Activated naive CD4-positive, alpha-beta T cell treated with anti-CD3 and anti-CD28 coated beads, Interleukin-2, amount 10 ng/mL, durations not matched to agents 7 days and 5 days (primary cell): Measurements from ENCODE around the gene CACNA2D1.

Source experiments
- CTCF ChIA-PET: fragments of 350-600 bp; sonication (Branson Sonifier 250); formaldehyde crosslinking; loops from one replicate; lab custom pipeline; 2021; ENCODE audit warnings: antibody characterized with exemption; lab: Charles Lee
- DNase-seq: peaks from one replicate; pipeline ENCODE4 v3.0.0-alpha.2; 2020
- H3K27ac Mint-ChIP-seq: one replicate; pipeline ENCODE4 v1.8.0; 2021; ENCODE audit warnings: mild to moderate bottlenecking, moderate library complexity, mixed read lengths
- H3K27me3 Mint-ChIP-seq: one replicate; pipeline ENCODE4 v1.8.0; 2021; ENCODE audit warnings: mild to moderate bottlenecking, mixed read lengths
- H3K36me3 Mint-ChIP-seq: one replicate; pipeline ENCODE4 v1.8.0; 2021; ENCODE audit warnings: mixed read lengths
- H3K4me1 Mint-ChIP-seq: one replicate; pipeline ENCODE4 v1.8.0; 2021; ENCODE audit warnings: mixed read lengths
- H3K4me3 Mint-ChIP-seq: one replicate; pipeline ENCODE4 v1.8.0; 2021; ENCODE audit warnings: mild to moderate bottlenecking, moderate library complexity, mixed read lengths
- H3K9me3 Mint-ChIP-seq: one replicate; pipeline ENCODE4 v1.8.0; 2021; ENCODE audit warnings: mixed read lengths

The CACNA2D1 gene

DNA sequence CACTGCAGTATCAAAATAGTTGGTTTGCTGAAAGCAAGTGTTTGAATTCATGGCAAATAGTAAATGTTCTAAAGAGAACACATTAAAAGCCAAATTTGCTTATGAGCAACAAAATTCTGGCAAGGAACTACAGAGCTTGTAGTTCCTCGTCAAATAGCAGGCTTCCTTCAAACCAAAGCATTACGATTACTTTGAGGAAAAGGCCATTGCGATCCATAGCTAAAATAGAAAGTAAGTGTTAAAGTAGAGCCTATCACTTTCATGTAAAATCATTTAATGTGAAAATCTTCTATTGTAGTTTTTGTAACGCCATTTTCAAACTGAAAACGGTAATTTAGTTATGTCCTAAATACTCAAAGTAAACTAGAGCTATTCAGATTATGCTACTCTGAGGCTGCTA, 20.1 kb downstream of the CACNA2D1 start:
- Mint-ChIP-seq H3K27ac (no peak overlapping the region), H3K4me1 (no peaks in the 10 kb centered on the region), H3K36me3 (no peaks in the 10 kb centered on the region), H3K9me3 (peaks cover 2% of the 10 kb centered on the region), H3K4me3 (no peak overlapping the region), H3K27me3 (no peaks in the 10 kb centered on the region)
- CTCF ChIA-PET = interaction anchor here (0.6 kb wide), 1 partner anchor 182 kb away, joined by 3 read pairs; no protein-coding TSS in a partner anchor
- no peak for DNase-seq

DNA sequence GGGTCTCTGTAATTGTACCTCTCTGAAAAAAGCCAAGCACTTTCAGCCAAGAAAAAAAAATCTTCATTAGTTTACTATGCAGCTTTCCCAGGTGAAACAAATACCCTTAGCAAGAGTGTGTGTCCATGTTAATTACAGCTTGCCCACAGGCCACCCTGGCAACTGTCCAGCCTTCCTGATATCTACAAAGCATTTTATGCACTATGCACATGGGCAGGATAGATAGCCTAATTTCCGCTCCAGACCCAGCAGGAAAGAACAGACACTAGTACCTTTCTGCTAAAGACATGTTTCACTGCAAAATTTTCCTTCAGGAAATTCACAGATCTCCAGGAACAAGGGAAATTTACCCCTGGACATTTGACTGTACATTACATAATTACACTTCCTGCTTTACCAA, 24.4 kb downstream of the CACNA2D1 start:
- Mint-ChIP-seq H3K9me3 (peaks cover 5% of the 10 kb centered on the region), H3K4me1 (no peaks in the 10 kb centered on the region), H3K27ac (no peak overlapping the region), H3K4me3 (no peak overlapping the region), H3K27me3 (no peaks in the 10 kb centered on the region), H3K36me3 (no peaks in the 10 kb centered on the region)
- CTCF ChIA-PET = interaction anchor here (0.7 kb wide), 1 partner anchor 392 kb away, joined by 3 read pairs; no protein-coding TSS in a partner anchor
- no peak for DNase-seq

DNA sequence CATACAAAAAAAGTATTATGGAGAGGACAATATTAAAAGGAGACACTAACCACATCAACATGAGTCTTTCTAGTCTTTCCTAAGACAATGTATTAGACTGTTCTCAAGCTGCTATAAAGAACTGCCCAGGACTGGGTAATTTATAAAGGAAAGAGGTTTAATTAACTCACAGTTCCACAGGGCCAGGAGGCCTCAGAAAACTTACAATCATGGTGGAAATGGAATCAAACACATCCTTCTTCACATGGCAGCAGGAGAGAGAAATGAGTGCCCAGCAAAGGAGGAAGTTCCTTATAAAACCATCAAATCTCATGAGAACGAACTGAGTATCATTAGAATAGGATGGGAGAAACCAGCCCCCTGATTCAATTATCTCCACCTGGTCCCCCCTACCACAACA, 25.7 kb downstream of the CACNA2D1 start:
- Mint-ChIP-seq H3K4me1 (no peaks in the 10 kb centered on the region), H3K27ac (no peak overlapping the region)

DNA sequence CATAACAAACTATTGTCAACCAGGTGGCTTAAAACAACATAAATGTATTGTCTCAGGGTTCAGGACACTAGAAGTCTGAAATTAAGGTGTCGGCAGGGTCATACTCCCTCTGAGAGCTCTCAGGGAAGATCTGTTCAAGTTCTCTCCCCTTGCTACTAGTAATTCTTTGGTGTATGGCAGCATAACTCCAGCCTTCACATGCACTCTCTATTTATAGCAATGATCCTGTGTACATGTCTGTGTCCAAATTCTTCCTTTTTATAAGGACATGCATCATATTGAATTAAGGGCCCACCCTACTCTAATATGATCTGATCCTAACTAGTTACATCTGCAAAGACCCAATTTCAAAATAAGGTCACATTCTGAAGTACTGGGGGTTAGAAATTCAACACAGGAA, 27.2 kb downstream of the CACNA2D1 start:
- CTCF ChIA-PET = no interaction called here
- Mint-ChIP-seq H3K9me3 (peaks cover 5% of the 10 kb centered on the region), H3K4me3 (no peak overlapping the region), H3K4me1 (no peaks in the 10 kb centered on the region), H3K27ac (no peak overlapping the region), H3K36me3 (no peaks in the 10 kb centered on the region), H3K27me3 (no peaks in the 10 kb centered on the region)
- no peak for DNase-seq

More for the DNA sequence above, 25.7 kb downstream of the CACNA2D1 start:
- CTCF ChIA-PET = no interaction called here
- Mint-ChIP-seq H3K9me3 (peaks cover 5% of the 10 kb centered on the region), H3K36me3 (no peaks in the 10 kb centered on the region), H3K27me3 (no peaks in the 10 kb centered on the region), H3K4me3 (no peak overlapping the region)
- DNase-seq = no peak

DNA sequence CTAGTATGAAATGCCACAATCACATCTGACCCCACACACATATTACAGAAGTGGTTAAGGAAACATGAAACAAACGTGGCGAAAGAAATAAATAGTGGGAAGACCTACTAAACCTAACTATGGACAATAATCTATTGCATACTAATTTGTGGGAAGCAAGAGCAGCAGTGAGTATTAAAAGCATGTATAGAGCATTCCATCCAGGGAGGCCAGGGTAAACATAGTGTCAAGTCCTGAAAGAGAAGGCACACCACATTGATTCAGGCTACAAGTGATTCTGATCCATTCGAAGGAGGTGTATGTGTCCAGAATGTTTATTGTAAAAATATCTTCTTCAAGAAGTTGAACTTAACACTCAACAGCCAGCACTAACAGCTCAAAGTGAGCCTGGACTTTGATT, 29.2 kb downstream of the CACNA2D1 start:
- peaks cover 5% of the 10 kb centered on the region for H3K9me3 Mint-ChIP-seq
- H3K36me3 Mint-ChIP-seq = no peaks in the 10 kb centered on the region
- H3K27me3 Mint-ChIP-seq = no peaks in the 10 kb centered on the region
- no peak for DNase-seq
- H3K4me1 Mint-ChIP-seq = no peaks in the 10 kb centered on the region
- H3K4me3 Mint-ChIP-seq = no peak overlapping the region
- CTCF ChIA-PET = no interaction called here
- no peak overlapping the region for H3K27ac Mint-ChIP-seq

DNA sequence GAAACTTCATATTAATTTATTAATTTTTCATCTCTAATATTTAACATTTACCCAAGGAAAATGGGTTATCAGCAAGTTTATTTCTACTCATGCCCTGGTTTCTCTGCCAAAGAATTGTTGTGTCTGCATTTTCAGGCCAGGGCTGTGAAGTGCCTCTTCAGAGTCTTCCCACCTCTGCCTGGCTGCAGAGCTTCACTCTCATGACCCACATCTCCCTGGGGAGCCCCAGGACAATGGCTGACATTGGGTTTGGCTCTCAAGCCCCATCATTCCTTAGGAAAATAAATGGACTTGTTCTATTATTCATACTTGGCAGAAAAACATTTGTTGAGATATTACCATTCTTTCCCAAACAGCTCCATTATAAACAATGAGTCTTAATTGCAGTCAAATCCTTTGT, 30.3 kb downstream of the CACNA2D1 start:
- CTCF ChIA-PET = no interaction called here
- no peaks in the 10 kb centered on the region for H3K36me3 Mint-ChIP-seq
- no peaks in the 10 kb centered on the region for H3K4me1 Mint-ChIP-seq
- peaks cover 3% of the 10 kb centered on the region for H3K9me3 Mint-ChIP-seq
- no peak overlapping the region for H3K4me3 Mint-ChIP-seq
- no peak overlapping the region for H3K27ac Mint-ChIP-seq
- no peaks in the 10 kb centered on the region for H3K27me3 Mint-ChIP-seq
- DNase-seq = no peak

DNA sequence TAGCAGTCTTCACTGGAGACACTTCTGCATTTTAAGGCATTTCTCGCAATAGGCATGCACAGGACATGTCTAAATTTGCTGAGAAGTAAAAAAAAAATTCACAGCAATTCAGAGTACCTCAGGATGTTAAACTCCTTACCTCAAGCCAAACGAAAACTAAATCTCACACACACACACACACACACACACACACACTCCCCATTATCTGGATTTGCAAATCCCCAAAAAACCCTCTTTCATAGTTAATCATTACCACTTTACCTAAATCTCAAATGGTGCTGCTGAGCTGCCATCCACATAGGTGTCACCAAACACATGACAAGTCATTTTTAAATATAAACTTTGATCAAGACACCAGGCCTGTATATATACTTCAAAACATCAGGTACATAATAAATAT, 31.8 kb downstream of the CACNA2D1 start:
- CTCF ChIA-PET = no interaction called here
- peaks cover 3% of the 10 kb centered on the region for H3K9me3 Mint-ChIP-seq
- no peak for DNase-seq
- H3K4me3 Mint-ChIP-seq = no peak overlapping the region
- no peaks in the 10 kb centered on the region for H3K4me1 Mint-ChIP-seq
- H3K27me3 Mint-ChIP-seq = no peaks in the 10 kb centered on the region
- H3K36me3 Mint-ChIP-seq = no peaks in the 10 kb centered on the region
- H3K27ac Mint-ChIP-seq = no peak overlapping the region

DNA sequence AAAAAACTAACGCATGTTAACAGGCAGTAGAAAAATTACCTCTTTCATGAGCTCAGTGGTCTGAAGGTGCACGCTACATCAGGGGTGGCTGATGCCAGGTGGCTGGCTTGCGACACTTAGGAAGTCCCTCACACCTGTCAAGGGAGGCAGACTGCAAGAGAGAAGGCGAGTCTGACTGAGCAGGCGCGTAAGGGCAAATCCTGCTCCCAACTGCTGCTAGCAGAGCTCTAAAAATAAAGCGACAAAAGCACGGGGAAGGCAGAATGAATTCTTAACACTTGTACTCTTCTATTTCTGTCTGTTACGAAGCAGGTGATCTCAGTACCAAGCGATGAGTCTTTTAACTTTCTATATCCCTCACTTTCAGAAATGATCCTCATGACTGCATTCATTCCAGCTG, 33.1 kb downstream of the CACNA2D1 start:
- H3K27ac Mint-ChIP-seq = no peak overlapping the region
- H3K4me3 Mint-ChIP-seq = no peak overlapping the region
- CTCF ChIA-PET = no interaction called here

DNA sequence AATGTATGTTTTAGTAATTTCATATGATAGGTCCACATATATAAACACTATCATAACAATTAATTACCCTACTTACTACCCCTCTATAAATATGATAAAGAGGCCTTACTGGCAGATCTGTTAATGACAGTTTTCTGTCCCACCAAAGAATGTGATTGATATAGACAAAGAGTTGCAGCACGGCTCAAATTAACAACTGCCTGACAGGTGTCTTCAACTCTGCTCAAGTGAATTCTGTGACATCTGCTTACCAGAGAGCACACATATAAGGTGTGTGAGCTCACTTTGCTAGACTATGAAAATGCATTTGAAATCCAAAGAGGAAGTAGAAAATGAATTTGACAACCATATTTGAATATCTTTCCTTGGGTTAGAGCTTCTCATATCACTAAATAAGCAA, 36.6 kb downstream of the CACNA2D1 start:
- H3K27ac Mint-ChIP-seq = no peak overlapping the region
- CTCF ChIA-PET = no interaction called here

More for the DNA sequence above, 33.1 kb downstream of the CACNA2D1 start:
- no peaks in the 10 kb centered on the region for H3K4me1 Mint-ChIP-seq
- no peaks in the 10 kb centered on the region for H3K36me3 Mint-ChIP-seq
- no peak for DNase-seq
- H3K9me3 Mint-ChIP-seq = no peaks in the 10 kb centered on the region
- no peaks in the 10 kb centered on the region for H3K27me3 Mint-ChIP-seq

DNA sequence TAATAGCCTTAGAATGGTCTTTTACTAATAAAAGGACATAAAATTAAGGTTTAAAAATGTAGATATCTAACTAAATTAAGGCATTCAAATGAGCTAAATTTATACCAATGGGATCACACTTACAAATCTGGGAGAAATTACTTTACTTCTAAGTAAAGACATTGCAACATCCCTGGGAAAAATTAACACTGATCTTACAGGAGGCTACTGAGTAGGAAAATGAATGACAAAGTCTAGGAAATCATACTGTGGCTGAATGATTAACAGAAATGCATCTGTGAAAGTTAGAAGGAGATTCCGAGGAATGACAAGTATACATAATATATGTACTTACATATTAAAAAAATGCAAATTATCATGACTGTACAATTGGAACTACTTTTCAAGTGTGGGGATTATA, 38.3 kb downstream of the CACNA2D1 start:
- no peak overlapping the region for H3K27ac Mint-ChIP-seq
- H3K36me3 Mint-ChIP-seq = no peaks in the 10 kb centered on the region
- no peaks in the 10 kb centered on the region for H3K4me1 Mint-ChIP-seq
- no peak for DNase-seq
- CTCF ChIA-PET = no interaction called here
- no peaks in the 10 kb centered on the region for H3K27me3 Mint-ChIP-seq
- no peak overlapping the region for H3K4me3 Mint-ChIP-seq
- peaks cover 2% of the 10 kb centered on the region for H3K9me3 Mint-ChIP-seq

More for the DNA sequence above, 36.6 kb downstream of the CACNA2D1 start:
- DNase-seq = no peak
- Mint-ChIP-seq H3K36me3 (no peaks in the 10 kb centered on the region), H3K9me3 (peaks cover 2% of the 10 kb centered on the region), H3K4me3 (no peak overlapping the region), H3K27me3 (no peaks in the 10 kb centered on the region), H3K4me1 (no peaks in the 10 kb centered on the region)

DNA sequence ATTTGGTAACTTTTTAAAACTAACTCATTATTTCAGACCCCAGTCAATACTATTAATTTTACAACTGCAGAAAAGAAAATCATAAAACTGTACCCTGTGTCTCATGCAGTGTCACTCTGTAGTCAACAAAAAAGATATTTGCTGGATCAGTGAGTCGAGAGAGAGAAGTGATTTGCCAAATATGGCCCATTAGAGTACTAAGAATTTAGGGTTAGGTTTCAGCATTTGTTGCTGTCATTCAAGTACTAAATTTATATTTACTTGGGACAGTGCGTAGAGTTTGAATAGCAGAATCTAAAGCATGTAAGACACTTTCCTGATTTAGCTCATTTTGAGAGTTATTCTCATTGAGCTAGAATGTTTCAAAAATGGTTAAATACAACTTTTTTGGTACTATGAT, 38.9 kb downstream of the CACNA2D1 start:
- CTCF ChIA-PET = no interaction called here
- no peak overlapping the region for H3K4me3 Mint-ChIP-seq

DNA sequence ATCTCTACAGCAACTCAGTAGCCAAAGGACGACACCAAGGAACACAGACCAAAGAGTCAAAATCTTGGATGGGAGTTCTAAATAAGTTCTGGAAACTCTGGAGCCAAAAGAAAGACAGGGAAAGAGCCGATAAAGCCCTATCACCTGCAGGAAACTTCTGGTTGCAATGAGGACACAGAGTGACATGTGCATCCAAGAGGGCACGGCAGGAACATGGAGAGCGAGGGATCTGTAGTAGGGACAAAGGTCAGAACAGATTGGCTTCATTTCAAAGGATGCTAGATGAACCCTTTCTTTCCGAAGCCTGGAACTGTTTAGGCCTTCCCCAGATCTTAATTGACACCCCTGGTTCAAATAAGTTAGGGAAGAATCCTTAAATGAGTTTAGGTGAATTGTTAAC, 39.5 kb downstream of the CACNA2D1 start:
- CTCF ChIA-PET = no interaction called here
- Mint-ChIP-seq H3K4me3 (no peak overlapping the region), H3K27ac (no peak overlapping the region)

More for the DNA sequence above, 38.9 kb downstream of the CACNA2D1 start:
- no peaks in the 10 kb centered on the region for H3K36me3 Mint-ChIP-seq
- H3K4me1 Mint-ChIP-seq = no peaks in the 10 kb centered on the region
- peaks cover 3% of the 10 kb centered on the region for H3K9me3 Mint-ChIP-seq
- H3K27me3 Mint-ChIP-seq = no peaks in the 10 kb centered on the region
- DNase-seq = no peak
- H3K27ac Mint-ChIP-seq = no peak overlapping the region

DNA sequence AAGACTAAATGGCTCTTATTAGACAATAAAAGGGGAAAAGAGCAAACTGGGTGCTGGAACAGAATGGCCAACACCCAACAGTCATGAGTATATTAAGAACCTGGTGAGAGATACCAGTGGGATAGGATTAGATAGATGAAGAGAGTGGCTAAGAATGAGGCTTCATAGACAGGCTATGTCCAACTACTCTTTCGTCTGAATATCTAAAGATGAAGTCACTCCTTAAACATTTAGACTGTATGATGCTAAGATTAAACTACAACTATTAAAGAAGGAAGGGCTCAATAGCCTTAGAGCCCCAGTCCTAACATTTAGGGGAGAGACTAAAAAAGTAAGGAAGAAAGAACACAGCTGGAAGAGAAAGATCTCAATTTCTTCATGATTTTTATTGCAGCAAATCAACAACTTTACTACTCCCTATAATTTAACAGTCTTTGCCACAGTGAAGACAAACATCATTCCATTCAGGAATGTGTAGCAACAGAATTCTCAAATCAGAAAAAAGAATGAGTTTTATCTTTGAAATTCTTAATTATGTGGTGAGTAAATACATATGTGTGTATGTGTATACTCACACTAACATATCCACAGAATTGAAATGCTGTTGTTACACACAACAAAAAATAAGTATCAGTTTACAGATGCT, 45.6 kb downstream of the CACNA2D1 start:
- no peaks in the 10 kb centered on the region for H3K27me3 Mint-ChIP-seq
- no peaks in the 10 kb centered on the region for H3K4me1 Mint-ChIP-seq
- H3K4me3 Mint-ChIP-seq = no peak overlapping the region
- no peaks in the 10 kb centered on the region for H3K36me3 Mint-ChIP-seq
- H3K9me3 Mint-ChIP-seq = peaks cover 4% of the 10 kb centered on the region
- CTCF ChIA-PET = no interaction called here
- H3K27ac Mint-ChIP-seq = no peak overlapping the region
- no peak for DNase-seq

More for the DNA sequence above, 39.5 kb downstream of the CACNA2D1 start:
- H3K36me3 Mint-ChIP-seq = no peaks in the 10 kb centered on the region
- no peaks in the 10 kb centered on the region for H3K4me1 Mint-ChIP-seq
- no peaks in the 10 kb centered on the region for H3K27me3 Mint-ChIP-seq
- H3K9me3 Mint-ChIP-seq = peaks cover 4% of the 10 kb centered on the region
- DNase-seq = no peak

DNA sequence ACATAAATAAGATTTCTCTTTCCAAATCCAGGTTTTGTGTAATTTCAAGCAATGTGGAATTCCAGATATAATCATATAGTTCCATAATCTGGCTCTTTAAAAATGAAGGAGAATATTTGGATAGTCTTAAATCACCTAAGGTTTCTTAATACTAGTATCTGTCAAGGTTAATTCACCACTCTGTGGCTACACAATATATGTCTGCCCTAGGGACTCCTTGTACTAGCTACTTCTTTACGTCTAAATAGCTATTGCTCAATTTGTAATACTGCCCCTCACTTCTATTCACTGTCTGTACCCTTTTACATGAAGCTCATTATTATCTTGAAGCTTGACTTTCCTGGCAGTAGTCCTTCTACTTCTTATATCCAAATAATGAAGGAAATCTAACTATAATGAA, 47.2 kb downstream of the CACNA2D1 start:
- Mint-ChIP-seq H3K4me3 (no peak overlapping the region), H3K27ac (no peak overlapping the region), H3K36me3 (no peaks in the 10 kb centered on the region), H3K27me3 (no peaks in the 10 kb centered on the region), H3K4me1 (no peaks in the 10 kb centered on the region), H3K9me3 (peaks cover 4% of the 10 kb centered on the region)
- CTCF ChIA-PET = no interaction called here
- no peak for DNase-seq

DNA sequence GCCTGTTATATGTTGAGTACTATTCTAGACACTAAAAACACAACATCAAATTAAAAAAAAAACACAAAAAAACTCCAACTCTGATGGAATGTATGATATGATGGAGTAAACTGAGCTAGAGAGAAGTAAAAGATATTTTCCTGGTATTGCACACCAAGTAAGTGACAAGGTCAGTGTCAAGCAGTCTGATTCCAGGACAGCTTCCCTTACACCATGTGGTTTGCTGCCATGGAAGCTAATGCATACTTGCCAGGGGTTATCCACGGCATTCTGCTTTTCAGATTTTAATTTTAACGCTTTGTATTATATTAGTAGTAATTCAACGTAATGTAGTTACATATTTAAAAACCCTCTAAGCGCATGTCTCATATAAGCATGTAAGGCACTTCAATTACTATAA, 48.4 kb downstream of the CACNA2D1 start:
- no peak overlapping the region for H3K27ac Mint-ChIP-seq

More for the DNA sequence above, 48.4 kb downstream of the CACNA2D1 start:
- no peak for DNase-seq
- H3K36me3 Mint-ChIP-seq = no peaks in the 10 kb centered on the region
- CTCF ChIA-PET = no interaction called here
- peaks cover 4% of the 10 kb centered on the region for H3K9me3 Mint-ChIP-seq
- H3K4me3 Mint-ChIP-seq = no peak overlapping the region
- H3K27me3 Mint-ChIP-seq = no peaks in the 10 kb centered on the region
- no peaks in the 10 kb centered on the region for H3K4me1 Mint-ChIP-seq
